ENCODE measurements around the gene SRP9.

DNA sequence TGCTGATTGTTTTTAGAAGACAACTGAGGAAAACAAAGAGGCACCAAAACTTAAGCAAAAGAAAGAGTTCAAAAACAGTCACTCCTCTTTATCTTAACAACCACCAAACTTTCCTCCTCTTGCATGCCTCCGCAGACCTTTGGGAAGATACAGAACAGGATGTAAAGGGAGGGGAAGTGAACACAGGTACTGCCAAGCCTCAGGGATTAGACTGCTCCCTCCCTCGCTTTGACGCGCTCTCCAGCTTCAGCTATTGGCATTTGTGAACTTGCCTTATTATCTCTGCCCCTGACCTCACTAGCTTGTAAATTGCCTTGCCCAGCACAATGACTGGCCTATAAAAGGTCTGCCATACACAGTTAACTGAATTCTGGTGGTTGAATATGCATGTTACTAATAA is 4.8 kb upstream of the SRP9 start:
- TF ChIP-seq POLR2A (IDR thresholded peaks at IDR 0.05), result no peak
- TF ChIP-seq, protein P1, sequence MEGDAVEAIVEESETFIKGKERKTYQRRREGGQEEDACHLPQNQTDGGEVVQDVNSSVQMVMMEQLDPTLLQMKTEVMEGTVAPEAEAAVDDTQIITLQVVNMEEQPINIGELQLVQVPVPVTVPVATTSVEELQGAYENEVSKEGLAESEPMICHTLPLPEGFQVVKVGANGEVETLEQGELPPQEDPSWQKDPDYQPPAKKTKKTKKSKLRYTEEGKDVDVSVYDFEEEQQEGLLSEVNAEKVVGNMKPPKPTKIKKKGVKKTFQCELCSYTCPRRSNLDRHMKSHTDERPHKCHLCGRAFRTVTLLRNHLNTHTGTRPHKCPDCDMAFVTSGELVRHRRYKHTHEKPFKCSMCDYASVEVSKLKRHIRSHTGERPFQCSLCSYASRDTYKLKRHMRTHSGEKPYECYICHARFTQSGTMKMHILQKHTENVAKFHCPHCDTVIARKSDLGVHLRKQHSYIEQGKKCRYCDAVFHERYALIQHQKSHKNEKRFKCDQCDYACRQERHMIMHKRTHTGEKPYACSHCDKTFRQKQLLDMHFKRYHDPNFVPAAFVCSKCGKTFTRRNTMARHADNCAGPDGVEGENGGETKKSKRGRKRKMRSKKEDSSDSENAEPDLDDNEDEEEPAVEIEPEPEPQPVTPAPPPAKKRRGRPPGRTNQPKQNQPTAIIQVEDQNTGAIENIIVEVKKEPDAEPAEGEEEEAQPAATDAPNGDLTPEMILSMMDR (IDR thresholded peaks at IDR 0.05), result no peak
